ENCODE results near the gene CHN2. TPM values are rescaled to one million over a fixed set of nuclear protein-coding genes. Genes with fewer than 3 reads are reported as not detected.

CHN2 gene
- total RNA-seq, 1 experiment from 2014 or later = 61.2 TPM

DNA sequence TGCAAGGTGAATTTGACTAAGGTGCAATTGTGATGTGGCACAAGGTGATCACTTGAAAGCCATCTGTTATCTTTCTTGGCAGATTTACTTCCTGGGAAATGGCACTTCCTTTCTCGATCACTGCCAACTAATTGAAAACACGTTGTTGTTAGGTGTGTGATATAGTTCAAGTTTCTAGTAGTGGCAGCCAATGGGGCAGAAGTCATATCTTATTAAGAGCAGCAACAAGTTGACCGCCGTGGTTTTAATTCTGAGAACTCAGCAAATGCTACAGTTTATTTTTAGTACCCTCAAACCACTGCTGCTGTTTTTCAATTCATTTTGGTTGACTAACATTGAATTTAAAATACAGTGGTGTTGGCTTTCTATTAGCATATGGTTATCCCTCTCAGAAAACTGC lies 1.6 kb downstream of the CHN2 start:
- Histone ChIP-seq H3K27me3 (replicated peaks; ENCODE audit: insufficient read depth, low read depth, low read length, poor library complexity) (no peaks in the 10 kb centered on the region), H3K36me3 (ENCODE audit: insufficient read depth, low read length, poor library complexity, severe bottlenecking) (no peaks in the 10 kb centered on the region), H3K4me3 (ENCODE audit: low read depth, low read length, poor library complexity, severe bottlenecking) (peak overlapping the region; percentile 84), H3K4me1 (ENCODE audit: insufficient read depth, low read length, poor library complexity, severe bottlenecking) (peaks cover 46% of the 10 kb centered on the region), H3K27ac (ENCODE audit: low read depth, low read length, poor library complexity, severe bottlenecking) (no peak overlapping the region), H3K9me3 (ENCODE audit: low read depth, low read length, poor library complexity, severe bottlenecking) (no peaks in the 10 kb centered on the region)
- TF ChIP-seq EZH2 (IDR thresholded peaks at IDR 0.05; ENCODE audit: borderline replicate concordance, low read depth, low read length, poor library complexity, severe bottlenecking) (no peak), CTCF (conservative IDR thresholded peaks at IDR 0.05; ENCODE audit: low read depth, low read length) (no peak)
- ChIA-PET POLR2A (ENCODE audit: low non-redundant PET) (interaction anchor here (0.6 kb wide), 1 partner anchor 9 kb away, joined by 3 read pairs; no protein-coding TSS in a partner anchor), CTCF (no interaction called here)
- intact Hi-C loops (cut with micrococcal nuclease; ENCODE audit: unreplicated experiment) = loop anchor here (10.0 kb wide), 1 partner anchor 149 kb away; no protein-coding TSS in a partner anchor
- no TSS peak for BruUV-seq (replicated peaks)
- DNase-seq (ENCODE audit: low spot score) = no peak

DNA sequence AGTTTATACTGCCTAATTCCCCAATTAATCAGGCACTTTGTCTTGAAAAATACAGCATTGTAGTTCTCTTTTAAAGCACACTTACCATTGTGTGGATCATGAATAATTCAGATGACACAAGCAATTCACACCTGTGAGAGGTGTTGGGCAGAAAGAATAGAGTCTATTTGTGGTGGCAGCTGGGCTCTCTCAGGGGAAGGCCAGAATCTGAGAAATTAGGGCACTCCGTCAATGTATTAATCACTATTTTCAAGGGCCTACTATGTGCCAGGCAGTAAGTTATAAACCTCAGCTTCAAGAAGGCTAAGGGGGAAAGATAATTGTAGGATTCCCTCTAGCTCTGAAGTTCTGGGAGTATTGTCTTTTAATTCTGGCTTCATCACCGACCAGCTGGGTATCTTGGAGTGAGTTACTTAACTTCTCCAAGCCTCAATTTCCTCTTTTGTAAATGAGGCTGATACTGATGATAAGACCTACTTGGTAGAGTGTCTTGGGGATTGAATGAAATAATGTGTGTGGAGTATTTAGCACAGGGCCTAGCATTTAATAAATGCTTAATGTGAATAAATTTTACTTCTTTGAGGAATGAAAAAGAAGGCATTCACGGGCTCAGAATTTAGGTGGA lies 2.5 kb downstream of the CHN2 start:
- no TSS peak for BruUV-seq (replicated peaks)
- ChIA-PET POLR2A (ENCODE audit: low non-redundant PET) (interaction anchor here (0.5 to 0.6 kb wide), 2 partner anchors 8 to 24 kb away, joined by 3 to 14 read pairs; no protein-coding TSS in a partner anchor), CTCF (no interaction called here)
- no peaks in the 10 kb centered on the region for H3K36me3 ChIP-seq (ENCODE audit: insufficient read depth, low read length, poor library complexity, severe bottlenecking)
- no peak overlapping the region for H3K27ac ChIP-seq (ENCODE audit: low read depth, low read length, poor library complexity, severe bottlenecking)
- H3K4me3 ChIP-seq (ENCODE audit: low read depth, low read length, poor library complexity, severe bottlenecking) = peak overlapping the region; percentile 84
- no peaks in the 10 kb centered on the region for H3K27me3 ChIP-seq (replicated peaks; ENCODE audit: insufficient read depth, low read depth, low read length, poor library complexity)
- peaks cover 46% of the 10 kb centered on the region for H3K4me1 ChIP-seq (ENCODE audit: insufficient read depth, low read length, poor library complexity, severe bottlenecking)
- no peaks in the 10 kb centered on the region for H3K9me3 ChIP-seq (ENCODE audit: low read depth, low read length, poor library complexity, severe bottlenecking)
- DNase-seq (ENCODE audit: low spot score) = no peak
- TF ChIP-seq EZH2 (IDR thresholded peaks at IDR 0.05; ENCODE audit: borderline replicate concordance, low read depth, low read length, poor library complexity, severe bottlenecking) (no peak), CTCF (conservative IDR thresholded peaks at IDR 0.05; ENCODE audit: low read depth, low read length) (no peak)
- intact Hi-C loops (cut with micrococcal nuclease; ENCODE audit: unreplicated experiment) = loop anchor here (10.0 kb wide), 1 partner anchor 148 kb away; no protein-coding TSS in a partner anchor

- ChIA-PET POLR2A (ENCODE audit: low non-redundant PET) (no interaction called here), CTCF (no interaction called here)
- intact Hi-C loops (cut with micrococcal nuclease; ENCODE audit: unreplicated experiment) = loop anchor here (10.0 kb wide), 1 partner anchor 147 kb away; no protein-coding TSS in a partner anchor
- no peak for TF ChIP-seq EZH2 (IDR thresholded peaks at IDR 0.05; ENCODE audit: borderline replicate concordance, low read depth, low read length, poor library complexity, severe bottlenecking)
- no peak for TF ChIP-seq CTCF (conservative IDR thresholded peaks at IDR 0.05; ENCODE audit: low read depth, low read length)
- H3K4me3 ChIP-seq (ENCODE audit: low read depth, low read length, poor library complexity, severe bottlenecking) = no peak overlapping the region
- no peaks in the 10 kb centered on the region for H3K36me3 ChIP-seq (ENCODE audit: insufficient read depth, low read length, poor library complexity, severe bottlenecking)
- DNase-seq (ENCODE audit: low spot score) = no peak
- no peak overlapping the region for H3K27ac ChIP-seq (ENCODE audit: low read depth, low read length, poor library complexity, severe bottlenecking)
- H3K9me3 ChIP-seq (ENCODE audit: low read depth, low read length, poor library complexity, severe bottlenecking) = no peaks in the 10 kb centered on the region
- no peaks in the 10 kb centered on the region for H3K27me3 ChIP-seq (replicated peaks; ENCODE audit: insufficient read depth, low read depth, low read length, poor library complexity)
- no TSS peak for BruUV-seq (replicated peaks)
- H3K4me1 ChIP-seq (ENCODE audit: insufficient read depth, low read length, poor library complexity, severe bottlenecking) = peaks cover 39% of the 10 kb centered on the region
Observed at GRCh38 chr7:29197916-29198315, 3.3 kb downstream of the CHN2 start.

Measured in A673 (cell line).